Measurements from ENCODE around the gene RASAL3. TPM values are rescaled to one million over a fixed set of nuclear protein-coding genes. Genes with fewer than 3 reads are reported as not detected.

Gene RASAL3
- total RNA-seq, 1 donor from 2014 or later: 0.14 TPM

GRCh38 chr19:15452111-15453047, 12.0 kb downstream of the RASAL3 start:
- no peaks in the 10 kb centered on the region for H3K4me1 Mint-ChIP-seq (ENCODE audit: low read depth, unreplicated experiment)
- peak overlapping the region; percentile 27 for H3K4me3 Mint-ChIP-seq (ENCODE audit: unreplicated experiment)
- no peak for TF ChIP-seq CTCF (IDR thresholded peaks at IDR 0.05; ENCODE audit: insufficient read depth, low read depth, low read length)
- no peak for TF ChIP-seq EZH2 (IDR thresholded peaks at IDR 0.05; ENCODE audit: insufficient read depth, low read length)
- H3K4me3 ChIP-seq (ENCODE audit: insufficient read depth, low read depth, low read length): peak overlapping the region; percentile 24
- peaks cover 5% of the 10 kb centered on the region for H3K9me3 Mint-ChIP-seq (ENCODE audit: unreplicated experiment)
- H3K4me2 ChIP-seq (ENCODE audit: low read length): peak overlapping the region; percentile 85
- no peaks in the 10 kb centered on the region for H3K79me2 ChIP-seq (ENCODE audit: insufficient read depth, low read length)
- H2AFZ ChIP-seq (ENCODE audit: low read depth, low read length): peak overlapping the region; percentile 89
- H3K27me3 Mint-ChIP-seq (ENCODE audit: low read depth, unreplicated experiment): peaks cover 41% of the 10 kb centered on the region
- FAIRE-seq (no peak), DNase-seq (ENCODE audit: low read depth) (peak; percentile 43)
- peaks cover 6% of the 10 kb centered on the region for H3K4me1 ChIP-seq (ENCODE audit: insufficient read depth, low read length)
- H4K20me1 ChIP-seq (ENCODE audit: insufficient read depth, low read length): no peaks in the 10 kb centered on the region
- no peak overlapping the region for H3K27ac Mint-ChIP-seq (ENCODE audit: unreplicated experiment)
- no peaks in the 10 kb centered on the region for H3K9me3 ChIP-seq (ENCODE audit: insufficient read depth, low read depth, low read length)
- peaks cover 17% of the 10 kb centered on the region for H3K27me3 ChIP-seq (ENCODE audit: insufficient read depth, low read length)
- peak overlapping the region; percentile 27 for H3K9ac ChIP-seq (ENCODE audit: low read length)
- H3K36me3 Mint-ChIP-seq (ENCODE audit: low read depth, unreplicated experiment): peaks cover 4% of the 10 kb centered on the region
- no peak overlapping the region for H3K27ac ChIP-seq (ENCODE audit: low read depth, low read length)
- no peaks in the 10 kb centered on the region for H3K36me3 ChIP-seq (ENCODE audit: insufficient read depth, low read length)

- peak overlapping the region; percentile 76 for H3K4me2 ChIP-seq (ENCODE audit: low read length)
- H3K4me3 Mint-ChIP-seq (ENCODE audit: unreplicated experiment): peak overlapping the region; percentile 82
- no peaks in the 10 kb centered on the region for H3K4me1 Mint-ChIP-seq (ENCODE audit: low read depth, unreplicated experiment)
- peak overlapping the region; percentile 84 for H2AFZ ChIP-seq (ENCODE audit: low read depth, low read length)
- TF ChIP-seq CTCF (IDR thresholded peaks at IDR 0.05; ENCODE audit: insufficient read depth, low read depth, low read length) (no peak), EZH2 (IDR thresholded peaks at IDR 0.05; ENCODE audit: insufficient read depth, low read length) (no peak)
- no peaks in the 10 kb centered on the region for H3K79me2 ChIP-seq (ENCODE audit: insufficient read depth, low read length)
- peaks cover 5% of the 10 kb centered on the region for H3K9me3 Mint-ChIP-seq (ENCODE audit: unreplicated experiment)
- no peaks in the 10 kb centered on the region for H3K9me3 ChIP-seq (ENCODE audit: insufficient read depth, low read depth, low read length)
- no peak overlapping the region for H3K27ac ChIP-seq (ENCODE audit: low read depth, low read length)
- no peak for FAIRE-seq
- H3K27me3 ChIP-seq (ENCODE audit: insufficient read depth, low read length): peaks cover 5% of the 10 kb centered on the region
- no peak overlapping the region for H3K4me3 ChIP-seq (ENCODE audit: insufficient read depth, low read depth, low read length)
- DNase-seq (ENCODE audit: low read depth): no peak
- H3K36me3 Mint-ChIP-seq (ENCODE audit: low read depth, unreplicated experiment): peaks cover 14% of the 10 kb centered on the region
- no peaks in the 10 kb centered on the region for H3K36me3 ChIP-seq (ENCODE audit: insufficient read depth, low read length)
- H3K9ac ChIP-seq (ENCODE audit: low read length): no peak overlapping the region
- H3K4me1 ChIP-seq (ENCODE audit: insufficient read depth, low read length): peaks cover 6% of the 10 kb centered on the region
- no peaks in the 10 kb centered on the region for H4K20me1 ChIP-seq (ENCODE audit: insufficient read depth, low read length)
- peaks cover 28% of the 10 kb centered on the region for H3K27me3 Mint-ChIP-seq (ENCODE audit: low read depth, unreplicated experiment)
- peak overlapping the region; percentile 38 for H3K27ac Mint-ChIP-seq (ENCODE audit: unreplicated experiment)
Measured at GRCh38 chr19:15450528-15450890, 13.8 kb downstream of the RASAL3 start.
